K562 (cell line): ENCODE data around the gene ZBTB16. TPM values are rescaled to one million over a fixed set of nuclear protein-coding genes. Genes with fewer than 3 reads are reported as not detected.

Source experiments
- ETV5 ChIP-seq: sonication (generic); formaldehyde crosslinking; IDR thresholded peaks from 2 replicates; pipeline ENCODE4 v1.4.0; 2020; ENCODE audit warnings: low read depth, mild to moderate bottlenecking, missing genetic modification reagents
- HDAC8 ChIP-seq: fragments of 450-650 bp; IDR thresholded peaks from 2 replicates; pipeline ENCODE4 v1.6.1; 2016; ENCODE audit warnings: mild to moderate bottlenecking, missing genetic modification characterization, moderate library complexity, missing compliant biosample characterization
- HEY1 ChIP-seq: fragments of 250-450 bp; sonication (Bioruptor Pico); IDR thresholded peaks from 2 replicates; pipeline ENCODE4 v1.5.0; 2020; ENCODE audit warnings: mild to moderate bottlenecking, moderate library complexity, borderline replicate concordance
- KAT7 ChIP-seq: sonication (generic); formaldehyde crosslinking; IDR thresholded peaks from 2 replicates; pipeline ENCODE4 v1.8.0; 2022; ENCODE audit warnings: missing genetic modification reagents, mild to moderate bottlenecking, borderline replicate concordance
- MYNN ChIP-seq, 2 experiments: sonication (generic); formaldehyde crosslinking in 1 of 2; IDR thresholded peaks; 2 replicates each; pipeline versions ENCODE4 v1.5.0 to v1.6.1; 2016 to 2020; ENCODE audit warnings: antibody characterized with exemption in 1 of 2, missing genetic modification reagents in 1 of 2
- PATZ1 ChIP-seq: fragments of 250-450 bp; sonication (Bioruptor Pico); IDR thresholded peaks from 2 replicates; pipeline ENCODE4 v1.5.0; 2020; ENCODE audit warnings: mild to moderate bottlenecking, borderline replicate concordance
- PHB ChIP-seq: fragments of 250-450 bp; sonication (Bioruptor Pico); IDR thresholded peaks from 2 replicates; pipeline ENCODE4 v1.5.0; 2021
- POLR3A ChIP-seq: IDR thresholded peaks from 2 replicates; pipeline ENCODE4 v1.6.1; 2011; ENCODE audit warnings: borderline replicate concordance, mild to moderate bottlenecking, moderate library complexity; ENCODE audit not compliant: insufficient read length, insufficient read depth; ENCODE audit errors: extremely low read depth
- RBM39 ChIP-seq: fragments of 200-400 bp; formaldehyde crosslinking; optimal IDR thresholded peaks from 2 replicates; pipeline ENCODE3; 2018; ENCODE audit warnings: low read depth, low read length
- WHSC1 ChIP-seq: IDR thresholded peaks from one replicate; pipeline ENCODE4 v1.6.1; 2012; ENCODE audit warnings: low read length, control low read depth, inconsistent platforms
- polyA plus RNA-seq, 8 experiments: library from polyadenylated mRNA; depleted of rRNA in 4 of 8; stranded (reverse) in 5 of 8; unstranded in 3 of 8; fragments of >200 nt; fragmentation: Nextera tagmentation in 2 of 8; fragmentation: Illumina TruSeq in 1 of 8; extraction: Ambion mirVana in 2 of 8; extraction: Trizol in 1 of 8; gene quantifications; 2 replicates each; pipeline versions ENCODE4 v1.2.1 to v1.2.3, GENCODE V29; 2011 to 2014; ENCODE audit warnings: inconsistent platforms in 1 of 8, missing spikeins in 1 of 8
- total RNA-seq, 7 experiments: library from RNA; depleted of rRNA in 6 of 7; stranded (reverse); fragments of >200 nt in 6 of 7; fragmentation: Illumina TruSeq in 2 of 7; extraction: Trizol in 2 of 7; gene quantifications; 2 replicates each; pipeline versions ENCODE4 v1.2.1 to v1.2.3, GENCODE V29; 2011 to 2021; ENCODE audit warnings: low replicate concordance in 1 of 7
- TF ChIP-seq, protein P1 (sequence below), 2 experiments: fragments of 450-650 bp in 1 of 2; sonication (generic) in 1 of 2; formaldehyde crosslinking in 1 of 2; IDR thresholded peaks; 2 replicates each; pipeline versions ENCODE4 v1.7.1 to v1.9.0; 2016 to 2022; ENCODE audit warnings: inconsistent platforms in 1 of 2, mild to moderate bottlenecking in 1 of 2, missing genetic modification reagents in 1 of 2
- TF ChIP-seq, protein P2 (sequence below): fragments of 250-450 bp; sonication (Bioruptor Pico); IDR thresholded peaks from 2 replicates; pipeline ENCODE4 v1.9.0; 2021; ENCODE audit warnings: mild to moderate bottlenecking, inconsistent platforms

Gene ZBTB16
- total and polyA plus RNA-seq, 9 of the 15 experiments (the other 6 are each of a cell fraction or from before 2014, with no cell fraction given): 0.06 to 0.40 (median 0.24) TPM; not detected in 4

DNA sequence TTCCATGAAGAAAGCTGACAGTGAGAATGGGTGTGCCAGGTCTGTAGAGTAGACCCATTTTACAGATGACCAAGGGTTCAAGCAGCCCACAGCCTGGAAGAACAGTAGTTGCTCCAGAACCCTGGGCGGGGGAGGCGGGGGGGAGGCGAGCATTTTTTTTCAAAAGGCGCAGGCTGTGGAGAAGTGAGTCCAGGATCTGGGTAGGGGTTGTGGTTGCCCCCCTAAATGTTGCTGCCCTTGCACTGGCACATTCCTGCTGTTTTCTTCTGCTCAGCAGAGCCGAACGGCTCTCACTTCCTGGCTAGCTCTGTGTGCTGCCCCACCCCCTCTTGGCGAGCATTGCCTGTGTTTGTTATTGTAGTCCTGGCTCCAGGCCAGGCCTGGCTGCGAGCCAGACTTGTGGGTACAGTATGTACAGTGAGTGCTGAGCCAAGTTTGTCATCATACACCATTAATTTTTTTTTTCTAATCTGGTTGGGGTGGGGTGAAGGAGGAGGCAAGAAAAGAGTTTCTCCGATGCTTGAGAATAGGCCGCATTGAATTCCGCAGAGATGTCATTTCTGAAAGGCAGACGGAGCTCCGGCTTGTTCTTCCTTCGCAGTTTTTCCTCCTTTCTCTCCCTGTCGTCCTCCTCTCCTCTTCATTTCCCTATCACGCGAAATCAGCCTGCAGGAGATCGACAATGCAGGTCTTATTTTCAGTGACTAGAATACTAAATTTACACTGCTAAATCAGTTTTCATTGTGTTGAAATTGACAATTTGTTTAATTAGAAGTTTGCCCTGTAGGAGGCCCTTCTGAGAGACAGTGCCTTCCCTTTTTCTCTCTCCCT, 100.5 kb downstream of the ZBTB16 start (continued):
- TF ChIP-seq PATZ1 (no peak), POLR3A (no peak), RBM39 (no peak), KAT7 (CRISPR knock-in tag) (peak; percentile 48; the same call in 1 of the 2 replicates), ETV5 (no peak), WHSC1 (no peak), HDAC8 (tag) (no peak), MYNN (IDR thresholded peaks at IDR 0.05) (0 out of 2 replicates have a peak, but pooled peaks have one; percentile 72), MYNN (CRISPR knock-in tag; IDR thresholded peaks at IDR 0.05) (no peak), PHB (no peak), HEY1 (no peak)
- TF ChIP-seq, protein P1, sequence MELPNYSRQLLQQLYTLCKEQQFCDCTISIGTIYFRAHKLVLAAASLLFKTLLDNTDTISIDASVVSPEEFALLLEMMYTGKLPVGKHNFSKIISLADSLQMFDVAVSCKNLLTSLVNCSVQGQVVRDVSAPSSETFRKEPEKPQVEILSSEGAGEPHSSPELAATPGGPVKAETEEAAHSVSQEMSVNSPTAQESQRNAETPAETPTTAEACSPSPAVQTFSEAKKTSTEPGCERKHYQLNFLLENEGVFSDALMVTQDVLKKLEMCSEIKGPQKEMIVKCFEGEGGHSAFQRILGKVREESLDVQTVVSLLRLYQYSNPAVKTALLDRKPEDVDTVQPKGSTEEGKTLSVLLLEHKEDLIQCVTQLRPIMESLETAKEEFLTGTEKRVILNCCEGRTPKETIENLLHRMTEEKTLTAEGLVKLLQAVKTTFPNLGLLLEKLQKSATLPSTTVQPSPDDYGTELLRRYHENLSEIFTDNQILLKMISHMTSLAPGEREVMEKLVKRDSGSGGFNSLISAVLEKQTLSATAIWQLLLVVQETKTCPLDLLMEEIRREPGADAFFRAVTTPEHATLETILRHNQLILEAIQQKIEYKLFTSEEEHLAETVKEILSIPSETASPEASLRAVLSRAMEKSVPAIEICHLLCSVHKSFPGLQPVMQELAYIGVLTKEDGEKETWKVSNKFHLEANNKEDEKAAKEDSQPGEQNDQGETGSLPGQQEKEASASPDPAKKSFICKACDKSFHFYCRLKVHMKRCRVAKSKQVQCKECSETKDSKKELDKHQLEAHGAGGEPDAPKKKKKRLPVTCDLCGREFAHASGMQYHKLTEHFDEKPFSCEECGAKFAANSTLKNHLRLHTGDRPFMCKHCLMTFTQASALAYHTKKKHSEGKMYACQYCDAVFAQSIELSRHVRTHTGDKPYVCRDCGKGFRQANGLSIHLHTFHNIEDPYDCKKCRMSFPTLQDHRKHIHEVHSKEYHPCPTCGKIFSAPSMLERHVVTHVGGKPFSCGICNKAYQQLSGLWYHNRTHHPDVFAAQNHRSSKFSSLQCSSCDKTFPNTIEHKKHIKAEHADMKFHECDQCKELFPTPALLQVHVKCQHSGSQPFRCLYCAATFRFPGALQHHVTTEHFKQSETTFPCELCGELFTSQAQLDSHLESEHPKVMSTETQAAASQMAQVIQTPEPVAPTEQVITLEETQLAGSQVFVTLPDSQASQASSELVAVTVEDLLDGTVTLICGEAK (IDR thresholded peaks at IDR 0.05): 0 out of 2 replicates have a peak, but pooled peaks have one; percentile 34
- TF ChIP-seq, protein P1 (CRISPR knock-in tag; IDR thresholded peaks at IDR 0.05): no peak
- TF ChIP-seq, protein P2, sequence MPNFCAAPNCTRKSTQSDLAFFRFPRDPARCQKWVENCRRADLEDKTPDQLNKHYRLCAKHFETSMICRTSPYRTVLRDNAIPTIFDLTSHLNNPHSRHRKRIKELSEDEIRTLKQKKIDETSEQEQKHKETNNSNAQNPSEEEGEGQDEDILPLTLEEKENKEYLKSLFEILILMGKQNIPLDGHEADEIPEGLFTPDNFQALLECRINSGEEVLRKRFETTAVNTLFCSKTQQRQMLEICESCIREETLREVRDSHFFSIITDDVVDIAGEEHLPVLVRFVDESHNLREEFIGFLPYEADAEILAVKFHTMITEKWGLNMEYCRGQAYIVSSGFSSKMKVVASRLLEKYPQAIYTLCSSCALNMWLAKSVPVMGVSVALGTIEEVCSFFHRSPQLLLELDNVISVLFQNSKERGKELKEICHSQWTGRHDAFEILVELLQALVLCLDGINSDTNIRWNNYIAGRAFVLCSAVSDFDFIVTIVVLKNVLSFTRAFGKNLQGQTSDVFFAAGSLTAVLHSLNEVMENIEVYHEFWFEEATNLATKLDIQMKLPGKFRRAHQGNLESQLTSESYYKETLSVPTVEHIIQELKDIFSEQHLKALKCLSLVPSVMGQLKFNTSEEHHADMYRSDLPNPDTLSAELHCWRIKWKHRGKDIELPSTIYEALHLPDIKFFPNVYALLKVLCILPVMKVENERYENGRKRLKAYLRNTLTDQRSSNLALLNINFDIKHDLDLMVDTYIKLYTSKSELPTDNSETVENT: no peak
